Fibroblast of skin of right quadriceps (primary cell): Measurements from ENCODE around the gene PRM3.
"Not testable (repeated sequence)": the region's sequence is repeated elsewhere in the genome, so short reads cannot be mapped to it uniquely, and the experiment has no call there.

ENCODE experiments used
- DNase-seq: peaks from one replicate; pipeline ENCODE4 v3.0.0-alpha.2; 2013

The PRM3 gene

GRCh38 chr16:11303405-11304138, 30.1 kb upstream of the PRM3 start:
- no peak for DNase-seq

DNA sequence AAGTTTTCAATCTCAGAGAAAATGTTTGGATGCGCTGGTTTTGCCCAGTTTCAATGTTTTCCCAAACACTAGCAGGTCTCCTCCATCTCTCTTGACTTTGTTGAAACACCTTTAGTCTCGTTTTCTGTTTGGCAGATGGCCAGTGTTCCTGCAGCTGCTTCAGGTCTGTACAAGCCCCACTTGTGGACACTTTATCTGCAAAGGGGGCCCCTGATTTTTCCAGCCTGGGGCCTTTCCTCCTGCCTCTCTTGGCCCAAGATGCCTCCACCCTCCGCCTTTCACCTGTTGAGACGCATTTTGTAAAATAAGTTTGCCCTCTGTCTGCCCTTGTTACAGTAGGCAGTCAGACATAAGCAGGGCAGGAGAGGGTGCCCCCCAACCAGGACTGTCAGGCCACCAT, 29.5 kb upstream of the PRM3 start:
- no peak for DNase-seq

DNA sequence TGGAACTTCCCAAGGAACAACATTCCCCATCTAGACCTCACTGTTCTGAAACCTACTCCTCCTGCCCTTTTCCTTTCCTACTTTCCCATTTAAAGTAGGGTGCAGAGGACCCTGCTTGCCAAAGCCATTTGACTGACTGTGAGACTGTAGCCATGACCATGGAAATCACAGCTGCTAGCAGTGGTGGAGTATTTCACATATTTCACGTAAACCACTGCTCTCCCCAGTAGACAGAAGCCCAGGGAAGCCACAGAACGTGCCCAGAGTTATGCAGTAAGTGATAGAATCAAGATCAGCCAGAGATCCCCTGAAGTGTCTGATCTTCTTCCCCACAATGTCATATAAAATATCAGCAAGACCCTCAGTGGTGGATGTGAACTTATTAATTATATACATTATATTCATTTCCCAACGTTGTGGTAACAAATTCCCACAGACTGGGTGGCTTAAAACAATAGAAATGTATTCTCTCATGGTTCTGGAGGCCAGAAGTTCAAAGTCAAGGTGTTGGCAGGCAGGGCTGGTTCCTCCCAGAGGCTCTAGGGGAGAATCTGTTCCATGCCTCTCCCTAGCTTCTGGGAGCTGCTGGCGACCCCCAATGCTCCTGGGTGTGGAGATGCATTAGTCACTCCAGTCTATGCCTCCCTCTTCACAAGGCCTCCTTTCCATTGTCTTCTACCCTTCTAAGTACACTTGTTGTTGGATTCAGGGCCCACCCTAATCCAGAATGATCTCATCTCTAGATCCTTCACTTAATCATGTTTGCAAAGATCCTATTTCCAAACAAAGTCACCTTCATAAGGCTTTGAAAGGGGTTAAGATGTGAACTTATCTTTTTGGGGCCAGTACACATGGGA, 28.4 kb upstream of the PRM3 start:
- DNase-seq, result no peak

- DNase-seq, result no peak
Observed at GRCh38 chr16:11300560-11300892, 27.1 kb upstream of the PRM3 start.

DNA sequence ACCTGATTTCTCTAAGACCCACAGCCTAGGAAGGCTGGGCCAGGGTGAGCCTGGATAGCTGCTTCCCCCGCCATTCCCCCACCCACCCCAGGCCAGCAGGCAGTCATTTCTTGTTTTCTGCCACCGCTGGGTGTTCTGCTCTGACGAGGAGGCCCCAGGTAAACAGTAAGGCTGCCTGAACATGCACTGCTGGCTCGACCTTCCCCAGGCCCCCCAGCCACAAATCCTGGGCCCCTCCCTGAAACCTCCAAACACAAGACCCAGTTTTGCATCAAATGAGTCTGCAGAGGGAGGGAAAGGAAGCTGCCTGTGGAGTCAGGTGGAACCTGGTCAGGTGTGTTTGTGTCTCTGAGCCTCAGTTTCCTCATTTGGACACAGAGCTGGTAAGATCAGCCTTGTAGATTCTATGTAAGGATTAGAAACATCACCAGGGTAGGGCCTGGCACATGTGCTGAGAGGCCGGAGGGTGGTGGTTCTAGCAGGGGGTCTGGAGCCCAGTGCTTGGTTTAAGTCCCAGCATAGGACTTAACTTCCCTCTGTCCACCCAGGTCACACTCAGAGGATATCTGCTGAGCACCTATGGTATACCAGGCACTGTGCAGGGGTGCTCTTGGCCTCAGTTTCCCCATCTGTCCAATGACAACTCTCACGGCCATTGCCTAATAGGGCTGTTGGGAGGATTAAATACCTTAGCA, 26.6 kb upstream of the PRM3 start:
- no peak for DNase-seq

GRCh38 chr16:11298950-11299547, 25.6 kb upstream of the PRM3 start:
- not testable (repeated sequence) for DNase-seq

DNA sequence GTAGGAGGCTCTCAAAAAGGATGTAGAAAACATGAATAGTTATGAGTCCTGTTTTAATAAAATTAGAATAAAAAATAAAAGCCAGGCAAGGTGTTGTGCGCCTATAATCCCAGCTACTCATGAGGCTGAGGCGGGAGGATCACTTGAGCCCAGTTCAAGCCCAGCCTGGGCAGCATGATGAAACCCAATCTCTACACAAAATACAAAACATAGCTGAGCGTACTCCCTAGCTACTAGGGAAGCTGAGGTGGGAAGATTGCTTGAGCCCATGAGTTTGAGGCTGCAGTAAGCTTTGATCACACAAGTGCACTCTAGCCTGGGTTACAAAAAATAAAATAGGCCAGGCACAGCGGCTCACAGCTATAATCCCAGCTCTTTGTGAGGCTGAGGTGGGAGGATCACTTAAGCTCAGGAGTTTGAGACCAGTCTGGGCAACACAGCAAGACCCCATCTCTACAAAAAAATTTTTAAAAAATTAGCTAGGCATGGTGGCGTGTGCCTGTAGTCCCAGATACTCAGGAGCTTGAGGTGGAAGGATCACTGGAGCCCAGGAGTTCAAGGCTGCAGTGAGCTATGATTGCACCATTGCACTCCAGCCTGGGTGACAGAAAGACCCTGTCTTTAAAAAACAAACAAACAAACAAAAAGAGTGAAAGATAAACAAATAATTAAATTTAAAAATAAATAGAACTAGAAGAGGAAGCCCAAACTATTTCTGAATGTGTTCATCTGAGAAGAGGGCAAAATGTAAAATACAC, 24.9 kb upstream of the PRM3 start:
- no peak for DNase-seq

- DNase-seq, result peak; percentile 56
Observed at GRCh38 chr16:11297492-11298142, 24.2 kb upstream of the PRM3 start.

GRCh38 chr16:11296706-11297491, 23.5 kb upstream of the PRM3 start:
- DNase-seq, result no peak

GRCh38 chr16:11296351-11296705, 22.9 kb upstream of the PRM3 start:
- DNase-seq, result no peak

- DNase-seq, result no peak
Observed at GRCh38 chr16:11295672-11296071, 22.2 kb upstream of the PRM3 start.

DNA sequence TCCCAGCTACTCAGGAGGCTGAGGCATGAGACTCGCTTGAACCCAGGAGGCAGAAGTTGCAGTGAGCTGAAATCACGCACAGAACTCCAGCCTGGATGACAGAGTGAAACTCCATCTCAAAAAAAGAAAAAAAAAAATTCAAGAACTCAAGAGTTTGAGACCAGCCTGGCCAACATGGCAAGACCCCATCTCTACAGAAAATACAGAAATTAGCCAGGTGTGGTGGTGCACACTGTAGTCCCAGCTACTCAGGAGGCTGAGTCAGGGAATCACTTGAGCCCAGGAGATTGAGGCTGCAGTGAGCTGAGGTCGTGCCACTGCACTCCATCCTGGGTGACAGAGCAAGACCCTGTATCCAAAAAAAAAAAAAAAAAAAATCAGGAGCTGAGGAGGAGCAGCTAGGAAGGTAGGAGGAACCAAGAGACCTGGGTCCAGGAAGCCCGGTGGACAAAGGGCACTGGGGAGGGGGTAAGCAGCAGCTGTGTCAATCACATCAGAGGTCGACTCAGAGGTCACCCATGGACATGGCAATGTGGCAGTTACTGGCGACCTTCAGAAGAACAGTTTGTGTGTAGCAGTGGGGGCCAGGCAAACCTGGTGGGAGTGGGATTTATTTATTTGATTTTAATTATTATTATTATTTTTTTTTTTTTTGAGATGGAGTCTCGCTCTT, 18.8 kb upstream of the PRM3 start:
- DNase-seq, result no peak

DNA sequence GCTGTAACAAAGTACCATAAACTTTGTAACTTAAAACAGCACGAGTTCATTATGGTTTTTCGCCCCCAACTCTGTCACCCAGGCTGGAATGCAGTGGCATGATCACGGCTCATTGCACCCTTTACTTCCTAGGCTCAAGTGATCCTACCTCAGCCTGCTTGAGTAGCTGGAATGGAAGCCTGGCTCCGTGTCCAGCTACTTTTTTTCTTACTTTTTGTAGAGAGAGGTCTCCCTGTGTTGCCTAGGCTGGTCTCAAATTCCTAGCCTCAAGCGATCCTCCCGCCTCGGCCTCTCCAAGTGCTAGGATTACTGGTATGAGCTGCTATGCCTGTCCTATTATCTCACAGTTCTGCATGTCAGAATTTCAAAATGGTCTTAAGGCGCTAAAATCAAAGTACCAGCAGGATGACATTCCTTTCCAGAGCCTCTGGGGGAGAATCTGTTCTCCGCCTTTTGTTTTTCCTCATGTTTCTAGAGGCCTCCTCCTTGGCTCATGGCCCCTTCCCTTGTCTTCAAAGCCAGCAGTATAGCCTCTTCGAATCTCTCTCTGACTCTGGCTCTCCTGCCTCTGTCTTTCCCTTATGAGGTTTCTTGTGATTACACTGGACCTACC, 17.8 kb upstream of the PRM3 start:
- no peak for DNase-seq

GRCh38 chr16:11290102-11290893, 16.9 kb upstream of the PRM3 start:
- no peak for DNase-seq

- DNase-seq, result not testable (repeated sequence)
Observed at GRCh38 chr16:11289696-11290095, 16.3 kb upstream of the PRM3 start.

- DNase-seq, result no peak
Observed at GRCh38 chr16:11289202-11289601, 15.8 kb upstream of the PRM3 start.

DNA sequence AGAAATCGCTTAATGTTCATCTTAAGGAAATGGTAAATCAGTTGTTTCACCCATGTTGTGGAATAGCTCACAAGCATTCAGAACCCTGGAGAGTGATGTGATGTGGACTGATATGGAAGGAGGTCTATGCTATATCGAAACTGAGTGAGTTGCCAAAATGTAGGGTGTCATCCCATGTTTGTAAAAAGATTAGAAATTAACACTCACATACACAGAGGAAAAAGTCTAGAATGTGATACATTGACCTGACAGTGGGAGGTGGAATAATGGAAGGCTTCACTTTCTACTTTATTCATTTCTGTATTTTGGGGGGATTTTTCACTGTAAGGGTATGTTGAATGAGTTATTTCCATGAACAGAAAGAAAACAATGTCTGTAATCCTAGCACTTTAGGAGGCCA, 12.4 kb upstream of the PRM3 start:
- no peak for DNase-seq

DNA sequence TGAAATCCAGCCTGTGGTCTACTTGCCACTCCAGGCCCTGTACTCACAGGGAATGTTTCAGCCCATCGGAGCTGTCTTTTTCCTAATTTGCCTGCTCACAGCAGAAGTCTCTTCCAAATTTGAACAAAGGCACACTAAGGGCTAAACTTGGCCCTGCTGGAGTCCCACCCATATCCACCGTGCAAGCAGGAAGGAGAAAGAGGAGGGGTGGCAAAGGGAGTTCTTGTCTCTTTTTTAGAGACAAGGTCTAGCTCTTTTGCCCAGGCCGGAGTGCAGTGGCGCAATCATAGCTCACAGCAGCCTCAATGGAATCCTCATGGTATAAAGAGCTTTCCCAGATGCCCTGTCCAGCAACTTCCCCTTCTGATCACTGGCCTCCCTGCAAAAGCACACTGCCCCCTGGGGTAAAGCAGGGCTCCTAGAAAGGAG, 10.4 kb upstream of the PRM3 start:
- no peak for DNase-seq
